ENCODE results near the gene SLX9.

The SLX9 gene

DNA sequence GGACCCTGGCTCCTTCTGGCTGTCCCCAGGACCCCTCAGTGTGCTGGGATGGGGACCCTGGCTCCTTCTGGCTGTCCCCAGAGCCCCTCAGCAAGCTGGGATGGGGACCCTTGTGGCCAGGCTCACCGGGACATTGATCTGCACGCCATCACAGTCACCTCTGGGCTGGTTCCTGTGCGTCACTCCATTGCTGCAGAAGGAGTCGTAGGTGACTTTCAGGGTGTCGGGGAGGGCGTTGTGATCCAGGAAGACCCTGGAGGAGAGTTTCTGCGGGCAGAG is 46.6 kb upstream of the SLX9 start:
- TF ChIP-seq, protein P1, sequence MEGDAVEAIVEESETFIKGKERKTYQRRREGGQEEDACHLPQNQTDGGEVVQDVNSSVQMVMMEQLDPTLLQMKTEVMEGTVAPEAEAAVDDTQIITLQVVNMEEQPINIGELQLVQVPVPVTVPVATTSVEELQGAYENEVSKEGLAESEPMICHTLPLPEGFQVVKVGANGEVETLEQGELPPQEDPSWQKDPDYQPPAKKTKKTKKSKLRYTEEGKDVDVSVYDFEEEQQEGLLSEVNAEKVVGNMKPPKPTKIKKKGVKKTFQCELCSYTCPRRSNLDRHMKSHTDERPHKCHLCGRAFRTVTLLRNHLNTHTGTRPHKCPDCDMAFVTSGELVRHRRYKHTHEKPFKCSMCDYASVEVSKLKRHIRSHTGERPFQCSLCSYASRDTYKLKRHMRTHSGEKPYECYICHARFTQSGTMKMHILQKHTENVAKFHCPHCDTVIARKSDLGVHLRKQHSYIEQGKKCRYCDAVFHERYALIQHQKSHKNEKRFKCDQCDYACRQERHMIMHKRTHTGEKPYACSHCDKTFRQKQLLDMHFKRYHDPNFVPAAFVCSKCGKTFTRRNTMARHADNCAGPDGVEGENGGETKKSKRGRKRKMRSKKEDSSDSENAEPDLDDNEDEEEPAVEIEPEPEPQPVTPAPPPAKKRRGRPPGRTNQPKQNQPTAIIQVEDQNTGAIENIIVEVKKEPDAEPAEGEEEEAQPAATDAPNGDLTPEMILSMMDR (conservative IDR thresholded peaks at IDR 0.05; ENCODE audit: low read length) = no peak

GRCh38 chr21:44893948-44894656 is 45.7 kb upstream of the SLX9 start:
- TF ChIP-seq, protein P1 (conservative IDR thresholded peaks at IDR 0.05; ENCODE audit: low read length) = no peak
- no peak overlapping the region for H3K4me3 ChIP-seq (ENCODE audit: low read length)
- no peak for DNase-seq (ENCODE audit: low read depth)

More for the DNA sequence above, 46.6 kb upstream of the SLX9 start:
- no peak for DNase-seq (ENCODE audit: low read depth)
- no peak overlapping the region for H3K4me3 ChIP-seq (ENCODE audit: low read length)

- TF ChIP-seq, protein P1 (conservative IDR thresholded peaks at IDR 0.05; ENCODE audit: low read length) = no peak
- DNase-seq (ENCODE audit: low read depth) = no peak
- H3K4me3 ChIP-seq (ENCODE audit: low read length) = no peak overlapping the region
Observed at GRCh38 chr21:44894687-44895302, 45.0 kb upstream of the SLX9 start.

DNA sequence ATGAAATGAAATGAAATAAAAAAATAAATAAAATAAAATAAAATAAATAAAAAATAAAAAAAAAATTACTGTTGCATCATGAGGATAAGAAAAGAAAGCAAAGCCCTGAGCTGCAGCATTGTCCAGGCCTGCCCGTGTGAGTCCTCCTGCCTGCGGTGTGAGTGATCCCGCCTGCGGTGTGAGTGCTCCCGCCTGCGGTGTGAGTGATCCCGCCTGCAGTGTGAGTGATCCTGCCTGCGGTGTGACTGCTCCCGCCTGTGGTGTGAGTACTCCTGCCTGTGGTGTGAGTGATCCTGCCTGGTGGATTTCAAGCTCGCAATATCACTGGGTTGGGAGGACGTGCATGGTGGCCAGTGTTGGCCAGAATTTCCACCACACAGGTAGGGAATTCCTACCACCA is 44.0 kb upstream of the SLX9 start:
- H3K4me3 ChIP-seq (ENCODE audit: low read length) = no peak overlapping the region
- TF ChIP-seq, protein P1 (conservative IDR thresholded peaks at IDR 0.05; ENCODE audit: low read length) = no peak
- no peak for DNase-seq (ENCODE audit: low read depth)

GRCh38 chr21:44896561-44897286 is 43.1 kb upstream of the SLX9 start:
- TF ChIP-seq, protein P1 (conservative IDR thresholded peaks at IDR 0.05; ENCODE audit: low read length) = no peak
- no peak overlapping the region for H3K4me3 ChIP-seq (ENCODE audit: low read length)
- no peak for DNase-seq (ENCODE audit: low read depth)

DNA sequence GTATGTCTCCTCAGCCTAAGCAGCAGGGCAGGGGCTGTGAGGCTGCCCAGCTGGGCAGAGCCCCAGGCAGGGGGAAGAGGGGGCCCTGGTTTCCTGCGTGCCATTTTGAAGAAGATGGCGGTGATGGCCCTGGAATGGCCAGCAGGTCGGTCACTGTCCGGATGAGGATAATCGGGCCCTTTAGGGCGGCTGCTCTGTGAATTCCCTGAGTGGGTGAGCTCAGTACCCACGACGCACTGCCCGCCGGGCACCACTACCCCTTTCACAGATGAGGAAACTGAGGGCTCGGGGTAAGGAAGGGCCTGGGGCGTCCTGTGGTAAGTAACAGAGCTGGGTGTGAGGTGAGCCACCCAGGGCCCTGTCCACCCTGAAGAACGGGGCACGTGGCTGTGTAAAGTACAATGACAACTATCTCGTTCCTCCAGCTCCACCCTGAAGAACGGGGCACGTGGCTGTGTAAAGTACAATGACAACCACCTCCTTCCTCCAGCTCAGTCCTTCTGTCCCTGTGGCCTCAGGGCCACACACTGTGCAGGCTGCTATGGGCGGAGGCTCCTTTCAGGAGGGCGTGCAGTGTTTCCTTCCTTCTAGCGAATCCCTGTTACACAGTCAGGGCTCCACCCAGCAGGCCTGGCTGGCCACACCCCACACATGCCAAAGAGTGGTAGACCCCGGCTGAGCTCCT is 42.4 kb upstream of the SLX9 start:
- H3K4me3 ChIP-seq (ENCODE audit: low read length) = no peak overlapping the region
- no peak for DNase-seq (ENCODE audit: low read depth)

More for the DNA sequence above, 42.4 kb upstream of the SLX9 start:
- TF ChIP-seq, protein P1 (conservative IDR thresholded peaks at IDR 0.05; ENCODE audit: low read length) = no peak
